H1 (cell line): ENCODE measurements around the gene SP7.
"Not testable (repeated sequence)": the region's sequence is repeated elsewhere in the genome, so short reads cannot be mapped to it uniquely, and the experiment has no call there.

Experiments
- CHD1 ChIP-seq: IDR thresholded peaks from 2 replicates; pipeline ENCODE4 v1.6.1; 2012; ENCODE audit warnings: low read depth, low read length, improper control_type of control experiment
- CTCF ChIP-seq, 3 experiments: IDR thresholded peaks; 1 replicate in 2 of 3; 2 replicates in 1 of 3; pipeline versions ENCODE4 v1.5.1 to v1.6.1; 2011; ENCODE audit warnings: low read length in 3 of 3, mild to moderate bottlenecking in 3 of 3, inconsistent platforms in 2 of 3, low read depth in 1 of 3, moderate library complexity in 1 of 3; ENCODE audit not compliant: insufficient read depth in 1 of 3; ENCODE audit errors: control extremely low read depth in 1 of 3
- EZH2 ChIP-seq: fragments of 200-600 bp; sonication (generic); IDR thresholded peaks from 2 replicates; pipeline ENCODE4 v1.7.1; 2012; ENCODE audit warnings: low read depth, mild to moderate bottlenecking, moderate library complexity, low read length, inconsistent platforms; ENCODE audit not compliant: severe bottlenecking
- POLR2A ChIP-seq, 2 experiments: IDR thresholded peaks; 1 replicate in 1 of 2; 2 replicates in 1 of 2; pipeline ENCODE4 v1.6.1; 2011; ENCODE audit warnings: low read depth in 2 of 2, low read length in 2 of 2, mild to moderate bottlenecking in 2 of 2; ENCODE audit errors: control extremely low read depth in 1 of 2
- POLR2AphosphoS5 ChIP-seq: IDR thresholded peaks from 2 replicates; pipeline ENCODE4 v1.6.1; 2011; ENCODE audit warnings: low read depth, low read length
- TCF12 ChIP-seq: IDR thresholded peaks from 2 replicates; pipeline ENCODE4 v1.6.1; 2011; ENCODE audit warnings: low read depth, mild to moderate bottlenecking, low read length

GRCh38 chr12:53374277-53374676, 38.1 kb upstream of the SP7 start:
- not testable (repeated sequence) for TF ChIP-seq CTCF (IDR thresholded peaks at IDR 0.05; ENCODE audit: control extremely low read depth in 1 of 3, insufficient read depth in 1 of 3, low read depth in 1 of 3, low read length in 3 of 3); TCF12; CHD1; POLR2AphosphoS5; POLR2A (IDR thresholded peaks at IDR 0.05; ENCODE audit: control extremely low read depth in 1 of 2, low read depth in 2 of 2, low read length in 2 of 2); EZH2
